ENCODE results near the gene HJV.

DNA sequence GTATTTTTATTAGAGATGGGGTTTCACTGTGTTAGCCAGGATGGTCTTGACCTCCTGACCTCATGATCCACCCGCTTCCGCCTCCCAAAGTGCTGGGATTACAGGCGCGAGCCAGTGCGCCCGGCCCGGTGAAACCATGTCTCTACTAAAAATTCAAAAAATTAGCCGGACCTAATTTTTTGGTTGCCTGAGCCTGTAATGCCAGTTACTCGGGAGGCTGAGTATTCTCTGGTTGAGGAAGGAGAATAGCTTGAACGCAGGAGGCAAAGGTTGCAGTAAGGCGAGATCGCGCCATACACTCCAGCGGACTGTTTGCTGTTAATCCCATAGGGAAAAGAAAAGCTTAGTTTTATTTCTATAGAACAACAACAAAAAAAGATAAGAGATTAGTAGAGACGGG lies 29.9 kb upstream of the HJV start:
- no peak for TF ChIP-seq POLR2A (IDR thresholded peaks at IDR 0.05)
- TF ChIP-seq, protein P1, sequence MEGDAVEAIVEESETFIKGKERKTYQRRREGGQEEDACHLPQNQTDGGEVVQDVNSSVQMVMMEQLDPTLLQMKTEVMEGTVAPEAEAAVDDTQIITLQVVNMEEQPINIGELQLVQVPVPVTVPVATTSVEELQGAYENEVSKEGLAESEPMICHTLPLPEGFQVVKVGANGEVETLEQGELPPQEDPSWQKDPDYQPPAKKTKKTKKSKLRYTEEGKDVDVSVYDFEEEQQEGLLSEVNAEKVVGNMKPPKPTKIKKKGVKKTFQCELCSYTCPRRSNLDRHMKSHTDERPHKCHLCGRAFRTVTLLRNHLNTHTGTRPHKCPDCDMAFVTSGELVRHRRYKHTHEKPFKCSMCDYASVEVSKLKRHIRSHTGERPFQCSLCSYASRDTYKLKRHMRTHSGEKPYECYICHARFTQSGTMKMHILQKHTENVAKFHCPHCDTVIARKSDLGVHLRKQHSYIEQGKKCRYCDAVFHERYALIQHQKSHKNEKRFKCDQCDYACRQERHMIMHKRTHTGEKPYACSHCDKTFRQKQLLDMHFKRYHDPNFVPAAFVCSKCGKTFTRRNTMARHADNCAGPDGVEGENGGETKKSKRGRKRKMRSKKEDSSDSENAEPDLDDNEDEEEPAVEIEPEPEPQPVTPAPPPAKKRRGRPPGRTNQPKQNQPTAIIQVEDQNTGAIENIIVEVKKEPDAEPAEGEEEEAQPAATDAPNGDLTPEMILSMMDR (IDR thresholded peaks at IDR 0.05 in 4 of 5, conservative IDR thresholded peaks at IDR 0.05 in 1 of 5) = no peak
